DMS153 treated with DMSO at 0.1 percent for 48 hours (cell line): ENCODE measurements around the gene RIMBP2.

ENCODE experiments used
- DNase-seq: peaks from one replicate; lab custom pipeline; 2025; ENCODE audit not compliant: unreplicated experiment; lab: John Stamatoyannopoulos, UW

RIMBP2 gene

DNA sequence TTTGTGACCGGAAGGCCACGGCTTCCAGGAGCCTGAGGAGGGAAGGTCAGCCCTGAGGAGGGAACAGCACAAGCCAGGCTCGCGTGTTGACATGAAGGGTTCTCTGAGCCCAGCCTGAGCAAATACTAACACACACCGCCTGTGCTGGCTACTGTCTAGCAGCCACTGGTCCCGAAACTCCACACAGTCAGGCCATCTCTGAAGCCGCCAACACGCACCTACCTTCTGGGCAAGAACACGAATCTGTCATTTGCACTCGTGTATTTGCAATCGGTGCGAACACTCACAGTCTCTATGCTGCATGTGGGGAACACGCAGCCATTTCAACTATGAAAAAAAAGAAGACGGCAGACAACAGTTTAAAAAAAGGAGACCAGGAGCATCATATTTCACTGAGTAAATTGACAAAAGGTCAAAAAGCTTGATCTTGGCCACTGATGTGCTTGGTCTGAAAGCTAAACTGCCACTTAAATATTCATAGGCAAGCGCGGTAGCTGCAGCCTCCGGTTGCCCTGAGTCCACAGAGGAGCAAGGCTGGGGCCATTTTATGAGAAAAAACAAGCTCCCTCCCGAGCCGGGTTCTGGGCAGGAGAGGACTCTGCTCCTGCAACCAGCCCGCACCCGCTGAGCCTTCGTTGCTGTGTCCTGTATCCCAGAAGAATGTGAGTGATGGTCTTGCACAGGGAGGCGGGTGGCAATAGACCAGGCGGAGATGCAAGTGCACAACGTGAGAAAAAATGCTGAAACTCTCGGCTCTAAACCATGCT lies 57.8 kb downstream of the RIMBP2 start:
- DNase-seq: no peak

DNA sequence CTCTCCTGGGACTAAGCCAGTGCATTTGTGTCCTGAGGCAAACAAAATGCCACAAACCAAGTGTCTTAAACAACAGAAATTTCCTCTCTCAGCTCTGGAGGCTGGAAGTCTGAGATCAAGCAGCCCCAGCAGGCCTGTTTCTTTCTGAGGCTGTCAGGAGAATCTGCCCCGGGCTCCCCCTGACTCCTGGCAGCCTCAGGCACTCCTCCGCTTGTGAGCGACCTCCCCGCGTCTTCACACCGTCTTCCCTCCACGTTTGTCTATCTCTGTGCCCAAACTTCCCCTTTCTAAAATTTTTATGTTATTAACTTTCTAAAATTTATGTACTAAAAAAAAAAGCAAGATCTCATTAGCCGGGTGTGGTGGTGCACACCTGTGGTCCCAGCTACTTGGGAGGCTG lies 59.7 kb downstream of the RIMBP2 start:
- no peak for DNase-seq

DNA sequence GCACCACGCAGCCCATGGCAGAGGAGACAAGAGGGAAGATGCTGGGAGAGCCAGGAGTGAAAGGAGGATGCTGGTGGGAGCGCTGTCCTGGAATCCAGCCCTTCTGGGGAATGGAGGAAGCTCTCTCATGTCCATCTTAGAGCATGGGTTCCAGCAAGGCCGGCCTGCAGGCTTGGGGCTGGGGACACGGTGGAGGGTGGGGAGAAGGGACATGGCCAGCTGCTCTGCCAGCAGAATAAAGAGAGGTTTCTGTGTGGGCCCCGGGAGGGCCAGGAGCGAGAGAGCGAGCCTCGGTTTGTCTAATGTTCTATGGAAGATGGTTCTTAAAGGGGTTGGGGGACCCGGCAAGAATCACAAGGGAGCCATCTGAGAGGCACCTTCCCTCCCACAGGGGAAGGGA lies 60.2 kb downstream of the RIMBP2 start:
- DNase-seq: no peak

DNA sequence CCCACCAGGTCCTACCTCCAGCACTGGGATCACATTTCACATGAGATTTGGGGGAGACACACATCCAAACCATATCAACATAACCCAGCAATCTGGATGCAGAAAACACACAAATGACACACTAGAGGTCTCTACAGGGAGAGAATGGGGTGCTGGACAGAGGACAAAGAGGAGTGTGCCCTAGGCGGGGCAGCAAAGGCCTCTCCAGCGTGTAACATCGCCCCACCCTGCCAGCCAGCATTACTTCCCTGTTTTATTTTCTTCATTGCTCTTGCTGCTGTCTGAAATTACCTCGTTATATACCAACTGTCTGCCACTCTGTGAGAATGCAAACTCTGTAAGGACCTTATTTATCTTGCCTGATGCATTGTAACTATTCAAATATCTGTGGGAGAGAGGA lies 61.1 kb downstream of the RIMBP2 start:
- no peak for DNase-seq

DNA sequence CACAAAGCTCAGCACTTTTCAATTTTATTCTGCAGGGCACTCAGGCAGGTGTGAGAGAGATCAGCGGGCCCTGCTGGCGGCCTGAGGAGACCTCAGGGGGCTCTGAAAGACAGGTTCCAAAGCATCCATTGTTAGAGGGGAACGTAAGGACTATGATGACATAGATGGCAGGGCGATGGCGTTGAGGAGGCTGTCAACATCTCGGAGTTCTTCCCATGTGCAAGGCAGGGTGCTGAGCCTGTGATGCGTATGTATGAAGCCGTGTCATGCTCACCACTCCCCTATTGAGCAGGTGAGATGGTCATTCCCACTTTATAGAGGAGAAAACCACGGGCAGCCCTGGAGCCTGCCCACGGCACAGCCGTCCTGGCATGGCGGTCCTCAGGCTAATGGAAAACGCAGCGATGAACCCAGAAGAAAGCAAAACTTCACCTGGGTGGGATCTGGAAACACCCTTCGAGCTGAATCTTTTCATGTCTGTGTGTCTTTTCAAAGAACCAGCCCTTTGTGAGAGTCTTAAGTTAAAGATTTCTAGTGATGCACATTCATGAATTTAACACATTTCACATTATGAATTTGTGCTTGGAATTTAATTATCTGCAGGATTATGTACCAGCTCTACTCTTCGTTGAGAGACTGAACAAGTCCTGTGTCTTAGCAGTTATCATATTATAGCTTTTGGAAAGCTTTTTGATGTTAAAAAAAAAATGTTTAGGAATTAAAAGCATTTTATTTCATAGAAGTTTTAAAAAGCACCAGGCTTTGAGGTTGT lies 64.7 kb downstream of the RIMBP2 start:
- no peak for DNase-seq

DNA sequence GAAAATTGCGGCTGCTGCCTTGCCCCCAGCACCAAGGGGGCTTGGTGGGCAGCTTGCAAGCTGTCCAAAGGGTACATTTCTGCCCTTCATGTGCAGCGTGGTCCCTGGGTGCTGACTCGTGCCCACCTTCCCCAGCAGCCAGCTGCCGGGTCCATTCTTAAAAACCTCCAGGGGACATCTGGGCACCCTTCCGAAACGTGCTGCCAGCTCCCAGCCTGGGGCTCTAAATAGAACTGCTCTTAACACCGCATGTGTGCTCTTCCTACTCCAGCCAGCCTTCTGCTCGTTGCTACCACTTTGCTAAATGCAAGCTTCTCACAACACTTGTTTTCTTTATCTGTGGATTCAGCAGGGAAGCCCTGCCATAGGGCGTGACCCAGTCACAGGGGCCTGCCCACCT lies 66.0 kb downstream of the RIMBP2 start:
- no peak for DNase-seq

DNA sequence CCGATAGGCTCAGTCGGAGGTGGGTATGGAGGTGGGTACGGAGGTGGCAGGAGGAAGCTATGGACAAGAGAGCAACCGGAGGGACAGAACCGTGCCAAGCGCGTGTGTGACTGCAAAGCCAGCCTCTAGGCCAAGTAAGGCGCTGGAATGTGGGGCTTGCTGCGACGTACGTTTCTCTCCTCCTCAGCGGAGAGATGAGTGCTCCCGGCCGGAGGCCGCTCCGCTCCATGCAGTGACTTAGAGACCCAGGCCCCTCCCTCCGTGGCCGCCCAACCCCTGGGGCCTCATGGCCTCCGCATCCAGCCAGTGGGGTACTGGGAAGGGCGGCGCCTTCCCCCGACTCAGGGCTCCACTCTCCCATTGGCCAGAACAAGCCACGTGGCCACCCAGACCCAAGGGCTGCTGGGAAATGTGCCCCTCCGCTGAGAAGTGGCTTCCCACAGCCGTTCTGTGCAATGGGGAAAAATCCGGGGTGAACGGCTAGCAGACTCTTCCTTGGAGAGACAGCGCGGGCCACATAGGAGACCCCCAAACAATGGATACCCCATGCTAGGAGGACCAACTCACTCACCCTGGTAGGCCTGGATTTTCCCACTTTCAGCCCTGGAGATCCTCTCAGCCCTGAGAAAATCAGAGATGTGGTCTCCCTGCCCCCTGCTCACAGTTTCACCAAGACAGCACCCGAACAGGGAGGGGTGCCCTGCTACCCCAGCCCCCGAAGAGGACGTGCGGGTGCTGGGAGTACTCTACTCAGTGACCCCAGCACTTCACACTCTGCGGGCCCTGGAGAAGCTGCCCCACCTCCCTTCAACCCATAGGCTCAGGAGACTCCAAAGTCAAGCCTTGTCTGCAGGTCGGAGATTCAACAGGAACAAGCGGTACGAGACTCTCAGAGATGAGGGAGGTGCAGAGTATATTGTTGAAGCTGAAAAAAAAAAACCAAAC lies 66.7 kb downstream of the RIMBP2 start:
- DNase-seq: no peak

DNA sequence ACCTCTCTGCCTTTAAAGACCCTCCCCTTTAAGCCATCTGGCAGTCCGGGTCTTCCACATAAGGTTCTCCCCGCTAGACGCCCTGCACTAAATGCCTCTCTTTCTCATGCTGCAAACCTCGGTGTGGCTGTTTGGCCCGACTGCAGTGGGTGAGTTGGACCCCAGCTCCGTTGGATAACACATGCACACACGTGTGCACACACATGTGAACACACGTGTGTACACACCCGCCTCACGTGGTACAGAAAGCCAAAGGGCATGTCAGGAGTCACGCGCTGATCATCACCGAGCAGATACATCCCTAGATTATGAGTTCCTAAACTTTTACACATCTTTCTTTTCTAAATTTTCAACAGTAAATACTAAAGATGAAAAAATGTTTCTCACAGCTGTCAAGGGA lies 68.3 kb downstream of the RIMBP2 start:
- no peak for DNase-seq

DNA sequence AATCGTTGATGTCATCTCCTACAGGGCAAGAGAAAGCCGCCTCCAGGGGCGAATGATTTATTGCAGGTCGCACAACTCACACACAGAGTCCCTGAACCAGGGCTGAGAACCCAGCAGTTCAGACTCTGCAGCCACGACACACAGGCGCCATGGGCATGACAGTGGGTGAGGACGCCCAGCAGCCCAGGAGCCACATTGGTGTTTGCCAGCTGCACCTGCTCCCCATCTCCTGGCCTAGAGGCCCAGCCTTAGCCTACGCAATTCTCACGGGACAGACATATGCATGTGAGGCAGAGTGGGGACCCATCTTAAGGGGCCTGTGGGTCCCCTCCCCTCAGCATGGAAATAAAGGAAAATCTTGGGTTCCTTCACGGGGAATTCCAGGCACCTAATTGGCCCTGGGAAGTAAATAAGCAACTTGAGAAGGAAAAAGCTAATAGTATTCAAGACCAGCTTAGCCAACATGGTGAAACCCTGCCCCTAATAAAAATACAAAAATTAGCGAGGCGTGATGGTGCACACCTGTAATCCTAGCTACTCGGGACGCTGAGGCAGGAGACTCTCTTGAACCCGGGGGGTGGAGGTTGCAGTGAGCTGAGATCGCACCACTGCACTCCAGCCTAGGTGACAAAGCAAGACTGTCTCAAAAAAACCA lies 69.3 kb downstream of the RIMBP2 start:
- DNase-seq: no peak

DNA sequence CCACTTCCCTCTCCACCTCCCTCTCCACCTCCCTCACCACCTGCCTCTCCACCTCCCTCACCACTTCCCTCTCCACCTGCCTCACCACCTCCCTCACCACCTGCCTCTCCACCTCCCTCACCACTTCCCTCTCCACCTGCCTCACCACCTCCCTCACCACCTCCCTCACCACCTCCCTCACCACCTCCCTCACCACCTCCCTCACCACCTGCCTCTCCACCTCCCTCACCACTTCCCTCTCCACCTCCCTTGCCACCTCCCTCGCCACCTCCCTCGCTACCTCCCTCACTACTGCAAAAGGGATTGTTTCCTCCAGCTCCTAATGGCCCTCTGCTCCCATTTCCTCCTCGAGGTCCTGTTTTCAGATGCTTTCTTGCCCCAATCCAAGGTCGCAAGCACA lies 69.9 kb downstream of the RIMBP2 start:
- peak; percentile 47 for DNase-seq

DNA sequence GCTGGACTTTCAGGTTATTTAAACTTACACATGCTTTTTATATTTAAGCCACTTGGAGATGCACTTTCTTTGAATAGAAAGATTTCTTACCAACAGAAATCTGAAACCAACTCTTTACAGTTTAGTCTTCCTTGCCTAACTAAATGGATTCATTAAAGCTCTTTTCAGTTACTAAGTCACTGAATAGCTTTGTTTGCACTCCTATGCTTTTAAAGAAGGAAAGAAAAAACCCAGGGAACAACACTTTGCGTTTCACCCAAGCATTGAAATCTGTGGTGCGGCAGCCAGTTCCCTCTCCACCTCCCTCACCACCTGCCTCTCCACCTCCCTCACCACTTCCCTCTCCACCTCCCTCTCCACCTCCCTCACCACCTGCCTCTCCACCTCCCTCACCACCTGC lies 70.3 kb downstream of the RIMBP2 start:
- DNase-seq: peak; percentile 50

DNA sequence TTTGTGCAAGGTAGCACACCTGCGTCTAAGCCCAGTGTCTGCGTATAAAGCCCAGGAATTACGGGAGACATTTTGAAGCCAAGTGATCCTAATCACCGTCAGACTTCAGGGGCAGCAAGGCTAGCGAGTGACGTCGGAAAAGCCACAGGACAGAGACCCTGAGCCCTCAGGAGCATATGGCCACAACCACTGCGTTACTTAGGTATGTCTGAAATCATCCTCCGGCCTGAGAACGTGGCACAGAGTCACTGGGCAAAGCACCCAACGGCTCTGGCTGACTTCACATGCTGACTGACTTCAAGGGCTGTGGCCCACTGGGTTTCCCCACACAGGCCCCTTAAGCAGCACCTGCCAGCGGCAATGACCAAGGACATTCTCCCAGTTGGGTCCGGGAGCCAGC lies 71.5 kb downstream of the RIMBP2 start:
- no peak for DNase-seq

DNA sequence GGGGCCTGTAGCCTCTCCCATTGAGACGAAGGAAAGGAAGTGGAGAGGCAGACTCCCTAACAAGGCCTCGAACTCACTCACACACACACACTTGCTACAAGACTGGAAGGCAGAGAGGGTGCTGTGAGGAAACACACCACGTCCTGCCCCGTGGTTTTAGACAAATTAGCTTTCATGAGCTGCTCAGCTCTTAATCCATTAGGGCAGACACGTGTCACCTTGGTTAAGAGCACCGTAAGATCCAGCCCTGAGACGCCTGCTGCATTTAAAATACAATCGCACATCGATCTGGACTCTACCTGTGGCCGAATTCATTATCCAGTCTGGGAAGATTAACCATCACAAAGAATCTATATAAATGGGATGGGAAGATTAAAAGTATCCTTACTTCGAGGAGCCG lies 72.0 kb downstream of the RIMBP2 start:
- DNase-seq: no peak

DNA sequence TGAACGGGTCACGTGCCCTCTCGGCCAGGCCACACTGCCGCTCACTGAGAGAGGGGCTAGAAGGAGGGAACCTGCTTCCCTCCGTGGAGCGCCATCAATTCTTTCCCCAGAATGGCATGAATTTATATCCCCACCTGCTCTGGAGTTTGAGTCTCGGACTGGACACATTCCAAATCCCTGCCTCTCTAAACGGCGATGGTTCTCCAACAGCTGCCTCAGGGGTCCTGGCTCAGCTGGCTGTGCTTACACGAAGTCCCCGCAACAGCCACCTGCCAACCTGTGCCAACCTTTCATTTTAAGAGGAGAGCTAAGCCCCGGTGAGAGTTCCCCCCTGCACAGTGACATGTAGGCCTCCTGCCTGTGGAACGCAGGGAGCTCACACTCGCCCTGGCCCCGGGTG lies 73.2 kb downstream of the RIMBP2 start:
- no peak for DNase-seq

DNA sequence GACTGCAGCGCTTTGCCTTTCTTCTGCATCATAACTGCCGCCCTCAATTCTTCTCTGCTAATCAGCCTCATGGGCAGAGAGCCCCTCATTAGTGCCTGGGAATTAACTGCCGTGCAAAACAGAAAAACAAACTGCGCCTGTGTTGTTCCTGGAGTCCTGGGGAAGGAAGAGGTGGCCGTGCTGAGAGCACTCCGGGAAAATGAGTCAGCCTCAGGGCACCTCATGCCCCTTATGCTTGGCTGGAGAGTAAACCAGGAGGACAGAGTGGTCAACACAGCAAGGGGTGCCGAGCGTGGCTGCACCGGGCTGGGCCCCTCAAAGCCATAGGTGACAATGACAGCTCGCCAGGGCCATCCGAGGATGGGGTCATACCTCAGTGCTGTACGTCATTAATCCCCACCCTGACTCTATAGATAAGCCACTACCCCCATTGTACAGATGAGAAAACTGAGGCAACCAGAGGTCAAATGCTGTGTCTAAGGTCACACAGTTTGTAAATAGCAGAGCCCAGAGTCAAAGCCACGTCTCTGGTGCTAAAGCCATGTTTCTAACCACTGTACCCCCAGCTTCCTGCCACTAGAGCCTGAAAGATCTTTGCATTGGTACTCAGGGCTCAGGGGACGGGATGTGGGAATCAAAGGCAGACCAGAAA lies 74.4 kb downstream of the RIMBP2 start:
- no peak for DNase-seq

DNA sequence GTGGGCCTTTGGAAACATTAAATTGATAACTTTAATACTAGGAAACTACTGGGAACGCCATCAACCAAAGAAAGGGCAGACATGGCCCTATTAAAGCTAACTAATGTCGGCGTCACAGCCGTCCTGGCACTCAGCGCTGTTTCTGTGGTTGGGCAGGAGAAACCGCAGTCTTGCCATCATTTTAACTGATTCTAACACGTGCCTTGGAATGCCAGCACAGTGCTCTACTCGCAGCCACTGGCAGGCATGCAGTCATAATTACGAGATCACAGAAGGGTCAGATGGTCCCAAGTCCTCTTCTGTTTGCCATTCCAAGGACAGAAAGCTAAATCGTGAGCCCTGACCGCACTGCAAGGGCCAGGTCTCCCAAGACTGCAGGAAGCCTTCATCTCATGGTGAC lies 75.2 kb downstream of the RIMBP2 start:
- no peak for DNase-seq

DNA sequence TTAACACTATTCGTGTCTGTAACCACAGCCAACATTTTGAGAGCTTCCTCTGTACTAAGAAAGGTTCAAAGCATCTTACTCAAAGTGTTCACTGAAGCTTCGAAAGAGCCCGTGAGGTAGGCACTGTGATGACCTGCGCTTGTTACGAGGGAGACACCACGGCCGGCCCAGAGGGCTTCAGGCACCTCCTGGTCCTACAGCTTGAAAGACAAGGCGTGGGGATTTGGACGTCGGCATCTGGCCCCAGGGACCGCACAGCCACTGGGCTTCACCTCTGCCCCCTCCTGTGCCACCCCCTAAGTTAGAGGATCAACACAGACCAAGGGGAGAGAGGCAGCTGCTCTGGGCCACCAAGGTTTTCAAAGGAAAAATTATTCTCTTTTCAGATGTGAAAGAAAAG lies 75.6 kb downstream of the RIMBP2 start:
- no peak for DNase-seq

DNA sequence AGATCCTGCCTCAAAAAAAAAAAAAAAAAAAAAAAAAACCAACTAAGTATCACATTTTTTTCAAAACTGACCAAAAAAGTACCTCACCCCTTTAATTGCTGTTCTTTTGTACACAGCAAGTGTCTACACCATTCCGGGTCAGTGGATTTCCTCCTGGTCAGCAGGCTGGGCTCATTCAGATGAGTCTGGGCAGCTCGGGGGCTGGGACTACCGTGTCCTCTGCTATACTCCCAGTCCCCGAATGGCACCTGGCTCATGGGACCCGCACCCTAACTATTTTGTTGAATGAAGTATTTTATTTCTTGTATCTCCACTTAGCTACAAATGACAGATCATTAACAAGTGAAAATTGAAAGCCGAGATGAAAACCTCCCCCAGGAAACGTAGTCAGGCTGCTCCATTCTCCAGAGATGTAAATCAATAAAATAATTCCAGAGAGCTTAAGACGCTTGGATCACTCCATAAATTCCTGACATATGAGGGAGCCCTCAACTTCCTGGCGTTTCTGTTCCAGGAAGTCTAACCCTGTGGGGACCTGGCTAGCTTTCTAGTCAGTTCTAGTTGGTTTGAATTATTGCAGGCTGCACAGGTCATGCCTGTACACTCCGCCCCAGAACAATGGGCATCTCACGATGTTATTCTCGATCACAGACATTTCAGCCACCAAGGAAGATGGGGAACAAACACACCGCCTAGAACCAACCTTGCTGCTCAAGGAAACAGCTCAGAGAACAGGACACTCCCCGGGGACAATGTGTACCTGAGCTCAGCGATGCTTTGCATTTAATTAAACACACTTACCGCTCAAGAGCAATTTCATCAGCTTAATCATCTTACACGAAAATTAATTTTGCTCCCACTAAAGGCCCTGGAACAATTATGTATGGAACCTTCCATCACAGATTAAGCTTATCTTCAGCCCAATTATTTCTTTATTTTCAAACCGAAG lies 76.3 kb downstream of the RIMBP2 start:
- DNase-seq: peak; percentile 40

DNA sequence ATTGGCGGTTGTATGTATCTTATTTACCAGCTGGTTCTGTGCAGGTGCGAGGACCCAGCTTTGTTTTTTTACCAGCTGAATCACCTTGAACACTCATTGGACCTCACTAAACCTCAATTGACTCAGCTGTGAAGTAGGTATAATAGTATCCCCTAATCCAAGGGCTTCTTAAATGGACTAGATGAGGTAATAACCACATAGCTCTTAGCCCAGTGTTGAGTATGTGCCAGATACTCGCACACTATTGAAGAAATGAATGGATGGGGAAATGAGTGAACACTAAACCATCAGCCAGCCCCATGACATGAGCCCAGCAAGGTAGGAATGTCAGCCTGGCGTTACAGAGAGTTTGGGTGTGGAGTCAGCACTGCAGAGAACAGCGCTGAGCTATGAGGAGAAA lies 79.7 kb downstream of the RIMBP2 start:
- DNase-seq: no peak
